Activated CD8-positive, alpha-beta memory T cell treated with anti-CD3 and anti-CD28 coated beads for 4 hours (primary cell): ENCODE data around the gene MSI1.

Source experiments
- DNase-seq, 2 donors: peaks; one replicate each; pipeline ENCODE4 v3.0.0-alpha.2; 2020; ENCODE audit warnings: low read depth in 2 of 2

The MSI1 gene

GRCh38 chr12:120321382-120322202, 47.4 kb downstream of the MSI1 start:
- no peak for DNase-seq

DNA sequence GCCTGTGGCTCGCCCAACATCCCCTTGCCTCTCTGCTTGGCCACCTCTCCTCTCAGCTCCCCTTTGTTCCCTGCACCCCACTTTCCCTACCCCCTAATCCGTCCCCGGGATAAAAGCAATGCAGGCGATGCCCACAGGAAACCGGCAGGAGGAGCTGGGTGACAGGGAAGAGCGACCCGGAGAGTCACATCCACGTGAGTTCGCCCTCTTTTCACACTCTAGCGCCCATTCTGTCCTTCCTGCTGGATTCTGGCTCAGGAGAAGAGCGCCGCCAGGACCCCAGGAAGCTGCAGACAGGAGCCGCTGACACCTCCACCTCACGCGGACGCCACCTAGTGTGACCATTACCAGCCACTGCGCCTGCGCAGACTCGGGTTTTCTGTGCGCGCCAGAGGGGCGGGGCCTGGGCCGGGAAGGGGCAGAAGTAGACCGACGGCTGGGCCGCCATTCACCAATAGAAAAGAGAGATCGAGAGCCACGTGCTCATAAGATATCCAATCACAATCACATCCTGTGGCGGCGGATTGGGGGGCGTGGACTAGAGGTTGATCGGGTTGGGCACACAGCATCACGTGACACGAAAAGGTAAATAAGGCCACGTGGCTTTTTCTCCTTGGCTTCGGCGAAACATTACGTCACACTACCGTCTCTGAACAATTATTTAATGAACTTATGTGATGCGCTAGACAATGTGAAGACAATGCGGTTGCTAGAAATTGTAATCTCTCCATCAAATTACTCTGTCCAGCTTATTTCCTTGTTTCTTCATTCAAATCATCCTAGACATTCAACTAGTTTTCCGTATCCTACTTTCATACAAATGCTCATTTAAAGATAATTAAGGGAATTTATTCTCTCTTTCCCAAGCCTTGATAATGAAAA, 51.5 kb downstream of the MSI1 start:
- peak; percentile 100 for DNase-seq

GRCh38 chr12:120316798-120317223, 52.2 kb downstream of the MSI1 start:
- no peak for DNase-seq

GRCh38 chr12:120314220-120314619, 54.7 kb downstream of the MSI1 start:
- no peak for DNase-seq

- DNase-seq: peak; percentile 74 to 78
These were observed 66.8 kb downstream of the MSI1 start, which contains the start of gene SIRT4 for GRCh38 chr12:120301962-120302815. Gene SIRT4, plus strand, starts transcription at chr12:120302321. Its CDS starts 1,241 bp downstream, at chr12:120303562.

DNA sequence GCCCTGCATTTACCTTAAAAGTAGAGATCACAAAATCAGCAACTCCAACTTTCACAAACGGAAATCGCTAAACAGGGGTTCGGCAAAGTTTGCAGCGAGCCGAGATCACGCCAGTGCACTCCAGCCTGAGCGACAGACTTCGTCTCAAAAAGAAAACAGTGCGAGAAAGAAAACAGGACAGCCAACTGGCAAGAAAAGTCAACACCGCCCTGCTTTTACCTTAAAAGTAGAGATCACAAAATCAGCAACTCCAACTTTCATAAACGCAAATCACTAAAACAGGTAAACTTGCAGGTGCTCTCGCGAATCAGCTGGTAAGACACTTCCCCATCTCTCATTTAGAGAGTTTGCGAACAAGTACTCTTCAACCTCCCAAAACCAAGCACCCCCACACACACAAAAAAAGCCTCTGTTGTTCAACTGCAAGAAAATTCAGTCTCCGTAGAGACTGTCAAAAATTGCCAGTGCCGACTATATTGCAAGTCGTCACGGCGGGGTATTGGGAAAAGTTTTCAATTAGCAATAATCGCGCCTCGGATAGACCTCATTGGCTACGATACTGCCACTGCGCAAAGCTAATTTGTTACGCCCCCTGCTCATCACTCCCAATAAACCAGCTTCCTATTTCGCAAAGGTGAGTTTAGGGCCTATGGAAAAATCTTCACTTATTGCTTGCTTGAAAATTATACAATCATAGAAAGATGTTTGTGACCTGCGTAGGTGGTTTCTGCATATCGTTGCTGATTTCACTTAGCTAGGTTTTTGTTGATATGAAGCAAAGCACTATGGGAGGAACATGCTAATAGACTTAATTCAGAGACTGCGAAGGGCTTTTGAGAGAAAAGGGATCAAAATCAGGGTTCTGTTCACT, 76.1 kb downstream of the MSI1 start, which contains the start of gene RNU4-1:
TSS of gene RNU4-1 (minus strand) at position 577 of the 871 bp plus-strand sequence.
- peak; percentile 51 to 69 for DNase-seq

DNA sequence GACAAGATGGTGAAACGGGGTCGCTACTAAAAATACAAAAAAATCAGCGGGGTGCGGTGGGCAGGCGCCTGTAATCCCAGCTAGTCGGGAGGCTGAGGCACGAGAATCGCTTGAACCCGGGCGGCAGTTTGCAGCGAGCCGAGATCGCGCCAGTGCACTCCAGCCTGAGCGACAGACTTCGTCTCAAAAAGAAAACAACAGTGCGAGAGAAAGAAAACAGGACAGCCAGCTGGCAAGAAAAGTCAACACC, 76.6 kb downstream of the MSI1 start:
- no peak for DNase-seq
